ENCODE results near the gene ICAM1.
A peak's percentile ranks its signal among the peaks of the same experiment; 100 is the strongest.

ICAM1 gene

GRCh38 chr19:10328558-10329429, 57.9 kb downstream of the ICAM1 start:
- no peak for DNase-seq

DNA sequence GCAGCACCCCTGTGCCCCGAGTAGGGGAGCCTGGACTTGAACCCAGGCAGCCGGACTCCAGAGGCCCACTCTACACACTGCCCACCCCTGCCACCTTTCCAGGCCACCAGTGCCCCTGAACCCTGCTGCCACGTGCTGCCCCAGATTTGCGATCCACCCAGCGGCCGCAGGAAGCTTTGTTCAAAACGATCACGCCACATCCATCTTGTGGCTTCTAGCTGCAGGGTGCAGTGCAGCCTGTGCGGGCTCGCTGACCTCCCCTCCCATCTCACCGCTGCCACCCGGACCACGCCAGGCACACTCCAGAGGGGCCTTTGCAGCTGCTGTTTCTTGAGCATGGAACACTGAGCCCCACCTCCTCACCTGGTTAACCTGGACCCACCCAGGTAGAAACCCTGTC, 58.6 kb downstream of the ICAM1 start:
- DNase-seq = no peak

GRCh38 chr19:10332158-10332964, 61.4 kb downstream of the ICAM1 start:
- DNase-seq = no peak

DNA sequence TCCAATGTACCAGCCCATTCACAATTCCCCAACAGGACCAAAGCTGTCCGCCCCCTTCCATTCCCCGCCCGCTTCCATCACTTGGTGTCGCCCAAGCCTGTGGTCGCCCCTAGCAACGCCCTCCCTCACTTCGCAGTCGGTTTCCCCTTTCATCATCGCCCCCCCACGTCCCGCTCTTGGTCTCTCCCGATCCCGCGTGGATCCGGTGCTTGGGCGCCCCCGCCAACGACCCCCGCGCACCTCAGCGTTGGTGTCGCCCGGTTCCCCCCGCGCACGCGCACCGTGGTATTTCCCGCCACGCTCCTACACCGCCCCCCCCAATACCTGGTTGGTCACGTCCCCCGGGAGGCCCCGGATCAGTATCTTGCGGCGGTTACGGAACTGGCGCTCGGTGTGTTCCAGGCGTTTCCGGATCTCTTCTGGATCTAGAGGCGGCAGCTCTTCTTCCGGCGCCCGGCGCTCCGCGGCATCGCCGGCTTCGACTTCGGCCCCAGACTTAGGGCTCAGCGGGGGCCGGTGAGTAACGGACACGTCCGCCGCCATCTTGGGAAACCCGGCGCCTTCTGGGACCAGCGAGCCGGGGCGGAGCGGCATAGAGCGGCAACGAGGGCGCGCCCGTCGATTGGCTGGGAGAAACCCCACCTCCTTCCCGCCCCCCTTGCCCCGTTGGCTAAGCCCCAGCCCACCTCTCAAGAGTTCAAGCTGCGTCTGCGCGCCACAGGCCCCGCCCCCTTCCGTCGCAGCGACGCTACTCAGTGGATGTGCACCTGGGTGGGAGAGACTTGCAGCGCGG, 62.2 kb downstream of the ICAM1 start, which contains the start of gene RAVER1:
RAVER1 (minus strand) TSS at position 565 of the 793 bp plus-strand sequence; CDS start at position 543, 22 bp downstream.
- peak; percentile 93 to 98 for DNase-seq

DNA sequence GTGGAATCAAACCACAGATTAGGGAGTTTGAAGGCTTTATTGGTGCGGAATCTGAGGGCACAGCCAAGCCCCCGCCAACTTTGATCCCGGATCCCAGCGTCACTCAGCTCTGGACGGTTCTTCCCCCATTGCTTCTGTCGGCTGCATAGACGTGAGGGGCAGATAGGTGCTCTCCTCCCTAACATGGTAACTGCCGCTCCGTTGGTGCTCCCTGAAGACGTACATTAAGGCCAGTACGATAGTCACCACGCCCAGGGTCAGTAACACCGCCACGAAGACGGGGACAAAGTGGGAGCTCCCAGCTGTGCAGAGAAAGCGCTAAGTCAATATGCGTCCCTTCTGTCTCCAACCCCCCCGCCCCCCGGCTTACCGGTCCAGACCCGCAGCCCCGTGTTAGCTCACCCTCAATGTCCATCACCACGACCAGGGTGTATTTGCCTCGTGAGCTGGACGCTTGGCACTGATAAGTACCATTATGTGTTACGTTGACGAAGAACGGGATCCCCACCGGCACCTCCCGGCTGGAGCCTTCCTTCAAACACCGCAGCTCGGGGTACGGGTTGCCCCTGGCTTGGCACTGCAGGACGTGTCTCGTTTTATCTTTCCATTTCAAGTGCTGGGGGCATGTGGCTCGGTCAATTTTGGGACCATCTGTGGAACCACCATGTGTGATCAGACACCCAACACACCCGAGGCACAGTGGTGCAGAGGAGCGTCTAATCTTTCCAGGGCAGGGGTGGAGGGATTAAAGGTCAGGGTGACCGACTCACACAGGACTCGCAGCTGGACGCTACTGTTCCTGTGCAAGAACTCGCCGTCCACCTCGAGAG, 63.1 kb downstream of the ICAM1 start:
- no peak for DNase-seq

DNA sequence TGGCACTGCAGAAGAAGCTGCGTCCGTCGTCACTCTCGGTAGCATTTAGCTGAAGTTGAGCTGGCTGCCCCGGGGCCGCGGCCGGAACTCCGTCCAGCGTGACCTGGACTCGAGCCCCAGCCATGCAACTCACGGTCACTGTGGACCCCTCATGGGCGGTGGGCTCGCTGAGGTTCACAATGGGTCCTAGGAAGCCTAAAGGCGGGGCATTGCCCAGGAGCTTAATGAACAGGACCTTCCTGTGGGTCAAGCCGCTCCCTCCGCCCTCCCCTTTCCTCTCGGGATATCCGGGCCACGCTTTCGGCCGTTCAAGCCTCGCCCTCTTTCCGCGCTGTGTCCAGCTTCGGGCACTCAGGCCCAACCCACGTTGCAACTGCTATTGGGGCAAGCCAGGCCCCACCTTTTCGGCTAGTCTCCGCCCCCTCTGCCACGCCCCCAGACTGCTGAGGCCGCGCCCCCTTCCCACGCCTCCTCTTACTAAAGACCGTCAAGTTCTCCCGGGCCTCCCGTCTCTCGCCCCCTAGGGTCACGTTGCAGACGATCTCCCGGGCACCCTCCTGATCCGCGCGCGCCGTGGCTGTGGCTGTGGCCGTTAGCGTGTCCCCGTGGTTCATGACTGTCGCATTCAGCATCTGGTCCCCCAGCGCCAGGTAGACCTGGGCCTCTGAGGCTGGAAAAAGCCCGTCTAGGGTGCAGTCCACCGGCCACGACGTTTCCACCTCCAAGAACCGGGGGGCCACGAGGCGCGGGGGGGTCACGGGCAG, 63.9 kb downstream of the ICAM1 start:
- no peak for DNase-seq

GRCh38 chr19:10335352-10335985, 64.5 kb downstream of the ICAM1 start:
- DNase-seq = no peak

All from bone marrow (tissue), 2 donors.